Activated CD8-positive, alpha-beta memory T cell treated with anti-CD3 and anti-CD28 coated beads, Interleukin-2, amount 50 U/mL, for 1 hour (primary cell): Measurements from ENCODE around the gene SLC25A22.

Source experiments
- DNase-seq: peaks from one replicate; pipeline ENCODE4 v3.0.0-alpha.2; 2020; ENCODE audit errors: extremely low read depth

Gene SLC25A22

GRCh38 chr11:788953-789940 lies 8.8 kb downstream of the SLC25A22 start:
- no peak for DNase-seq

- DNase-seq, result no peak
Measured at GRCh38 chr11:788009-788640, 10.0 kb downstream of the SLC25A22 start.

GRCh38 chr11:787084-787675 lies 10.9 kb downstream of the SLC25A22 start:
- DNase-seq, result no peak

GRCh38 chr11:786235-787083 lies 11.6 kb downstream of the SLC25A22 start:
- no peak for DNase-seq

- no peak for DNase-seq
Measured at GRCh38 chr11:783581-784015, 14.5 kb downstream of the SLC25A22 start.

- DNase-seq, result no peak
Measured at GRCh38 chr11:782264-783174, 15.6 kb downstream of the SLC25A22 start.

- no peak for DNase-seq
Measured at GRCh38 chr11:779955-780532, 18.0 kb downstream of the SLC25A22 start.

GRCh38 chr11:778976-779954 lies 18.8 kb downstream of the SLC25A22 start:
- DNase-seq, result no peak

GRCh38 chr11:777288-778255 lies 20.5 kb downstream of the SLC25A22 start, which contains the start of gene GATD1:
TSS of gene GATD1 (minus strand) at chr11:777487. CDS start at chr11:777462, 25 bp downstream.
- DNase-seq, result peak; percentile 67

- no peak for DNase-seq
Measured at GRCh38 chr11:776561-777287, 21.4 kb downstream of the SLC25A22 start.

GRCh38 chr11:776263-776560 lies 21.9 kb downstream of the SLC25A22 start:
- no peak for DNase-seq

- DNase-seq, result no peak
Measured at GRCh38 chr11:774873-775592, 23.0 kb downstream of the SLC25A22 start.

GRCh38 chr11:773830-774229 lies 24.3 kb downstream of the SLC25A22 start:
- no peak for DNase-seq

GRCh38 chr11:773425-773824 lies 24.7 kb downstream of the SLC25A22 start:
- DNase-seq, result no peak

- DNase-seq, result no peak
Measured at GRCh38 chr11:772429-773390, 25.4 kb downstream of the SLC25A22 start.
